ENCODE data around the gene PROSER1. TPM values are rescaled to one million over a fixed set of nuclear protein-coding genes. Genes with fewer than 3 reads are reported as not detected.

The PROSER1 gene
- total and polyA plus RNA-seq, 10 donors: 12.8 to 52.2 (median 35.4) TPM

GRCh38 chr13:39023316-39023715 lies 14.6 kb downstream of the PROSER1 start:
- H3K9me3 ChIP-seq: no peaks in the 10 kb centered on the region
- DNase-seq: no peak
- H3K27ac ChIP-seq: no peak overlapping the region
- TF ChIP-seq POLR2AphosphoS5 (IDR thresholded peaks at IDR 0.05) (no peak), POLR2A (IDR thresholded peaks at IDR 0.05) (no peak)
- TF ChIP-seq, protein P1, sequence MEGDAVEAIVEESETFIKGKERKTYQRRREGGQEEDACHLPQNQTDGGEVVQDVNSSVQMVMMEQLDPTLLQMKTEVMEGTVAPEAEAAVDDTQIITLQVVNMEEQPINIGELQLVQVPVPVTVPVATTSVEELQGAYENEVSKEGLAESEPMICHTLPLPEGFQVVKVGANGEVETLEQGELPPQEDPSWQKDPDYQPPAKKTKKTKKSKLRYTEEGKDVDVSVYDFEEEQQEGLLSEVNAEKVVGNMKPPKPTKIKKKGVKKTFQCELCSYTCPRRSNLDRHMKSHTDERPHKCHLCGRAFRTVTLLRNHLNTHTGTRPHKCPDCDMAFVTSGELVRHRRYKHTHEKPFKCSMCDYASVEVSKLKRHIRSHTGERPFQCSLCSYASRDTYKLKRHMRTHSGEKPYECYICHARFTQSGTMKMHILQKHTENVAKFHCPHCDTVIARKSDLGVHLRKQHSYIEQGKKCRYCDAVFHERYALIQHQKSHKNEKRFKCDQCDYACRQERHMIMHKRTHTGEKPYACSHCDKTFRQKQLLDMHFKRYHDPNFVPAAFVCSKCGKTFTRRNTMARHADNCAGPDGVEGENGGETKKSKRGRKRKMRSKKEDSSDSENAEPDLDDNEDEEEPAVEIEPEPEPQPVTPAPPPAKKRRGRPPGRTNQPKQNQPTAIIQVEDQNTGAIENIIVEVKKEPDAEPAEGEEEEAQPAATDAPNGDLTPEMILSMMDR (IDR thresholded peaks at IDR 0.05 in 8 of 11, conservative IDR thresholded peaks at IDR 0.05 in 3 of 11): no peak
- no peak overlapping the region for H3K4me3 ChIP-seq
- H3K4me1 ChIP-seq: no peaks in the 10 kb centered on the region
- H3K27me3 ChIP-seq (replicated peaks in 1 of 7): no peaks in the 10 kb centered on the region
- intact Hi-C loops (cut with DNase I; ENCODE audit: low total_unique reads): no loop called here
- 84 to 96% (median 92%) methylated on average over 2 of the region's 2 CpGs for WGBS, 5 donors
- peaks cover 0 to 100% (median 76%) of the 10 kb centered on the region in 6 donors for H3K36me3 ChIP-seq

DNA sequence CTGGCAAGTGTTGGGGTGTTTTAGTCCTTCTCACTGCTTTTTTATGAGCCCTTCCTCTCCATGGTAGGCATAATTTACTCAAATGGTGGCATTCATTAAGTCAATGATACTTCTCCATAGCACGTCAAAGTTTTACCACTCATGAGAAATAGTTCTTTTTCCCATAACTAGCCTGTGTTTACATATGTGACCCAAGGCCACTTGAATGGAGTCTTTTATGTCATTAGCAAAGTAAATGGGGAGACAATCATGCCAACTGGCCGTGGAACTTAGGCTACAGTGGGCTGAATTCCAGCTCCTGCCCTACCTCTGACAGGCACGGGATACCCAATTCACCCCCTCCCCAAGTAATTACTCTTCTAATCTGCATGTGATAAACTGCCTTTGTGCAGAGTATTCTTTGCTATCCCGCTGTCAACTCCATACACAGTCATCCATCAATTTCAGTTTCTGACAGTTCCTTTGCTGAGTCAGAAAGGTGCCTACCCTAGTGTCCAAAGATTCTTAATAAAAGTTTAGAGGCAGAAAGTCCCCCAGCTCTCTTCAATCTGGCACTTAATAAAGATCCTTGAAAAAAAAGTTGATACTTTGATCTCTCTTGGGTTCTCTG lies 16.9 kb downstream of the PROSER1 start:
- TF ChIP-seq POLR2AphosphoS5 (IDR thresholded peaks at IDR 0.05) (no peak), POLR2A (IDR thresholded peaks at IDR 0.05) (no peak)
- TF ChIP-seq, protein P1 (IDR thresholded peaks at IDR 0.05 in 8 of 11, conservative IDR thresholded peaks at IDR 0.05 in 3 of 11): no peak

DNA sequence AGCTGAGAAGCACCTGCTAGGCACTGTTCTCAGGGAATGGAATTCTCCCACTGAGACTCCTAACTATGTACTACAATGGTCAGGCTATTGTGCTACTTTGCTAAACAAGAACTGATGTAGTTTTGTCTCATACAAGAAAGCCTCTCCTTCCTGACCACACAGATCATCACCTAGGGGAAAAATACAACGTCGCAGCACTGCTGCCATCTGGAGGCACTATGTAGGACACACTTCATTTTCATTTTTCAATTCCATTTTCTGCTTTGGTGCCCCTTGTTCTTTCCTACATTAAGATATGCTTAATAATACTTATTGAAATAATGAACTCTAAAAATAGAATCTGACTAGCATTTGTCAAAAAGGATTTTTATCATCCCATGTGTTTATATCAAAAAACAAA lies 21.1 kb downstream of the PROSER1 start:
- DNase-seq: no peak
- H3K27me3 ChIP-seq (replicated peaks in 1 of 7): no peaks in the 10 kb centered on the region
- no peaks in the 10 kb centered on the region for H3K9me3 ChIP-seq
- no peak overlapping the region for H3K4me3 ChIP-seq
- 10 to 29% (median 16%) methylated on average over 2 of the region's 2 CpGs for WGBS, 5 donors
- TF ChIP-seq POLR2AphosphoS5 (IDR thresholded peaks at IDR 0.05): no peak
- TF ChIP-seq, protein P1 (IDR thresholded peaks at IDR 0.05 in 8 of 11, conservative IDR thresholded peaks at IDR 0.05 in 3 of 11): peak in 2 of 11 experiments; percentile 34 to 37
- peaks cover 6 to 100% (median 76%) of the 10 kb centered on the region in 6 donors for H3K36me3 ChIP-seq
- H3K4me1 ChIP-seq: no peaks in the 10 kb centered on the region
- H3K27ac ChIP-seq: no peak overlapping the region
- intact Hi-C loops (cut with DNase I; ENCODE audit: low total_unique reads): no loop called here

More for the DNA sequence above, 16.9 kb downstream of the PROSER1 start:
- WGBS, 5 donors: 92 to 96% (median 93%) methylated on average over 4 of the region's 4 CpGs
- Histone ChIP-seq H3K27ac (no peak overlapping the region), H3K27me3 (replicated peaks in 1 of 7) (no peaks in the 10 kb centered on the region), H3K4me1 (no peaks in the 10 kb centered on the region), H3K4me3 (no peak overlapping the region), H3K36me3 (peaks cover 0 to 100% (median 72%) of the 10 kb centered on the region in 6 donors), H3K9me3 (no peaks in the 10 kb centered on the region)
- DNase-seq: no peak
- intact Hi-C loops (cut with DNase I; ENCODE audit: low total_unique reads): no loop called here

GRCh38 chr13:39016087-39016486 lies 21.8 kb downstream of the PROSER1 start:
- intact Hi-C loops (cut with DNase I; ENCODE audit: low total_unique reads): no loop called here
- Histone ChIP-seq H3K4me3 (no peak overlapping the region), H3K9me3 (no peaks in the 10 kb centered on the region), H3K27ac (no peak overlapping the region), H3K27me3 (replicated peaks in 1 of 7) (no peaks in the 10 kb centered on the region), H3K36me3 (peaks cover 10 to 100% (median 76%) of the 10 kb centered on the region in 6 donors), H3K4me1 (no peaks in the 10 kb centered on the region)
- DNase-seq: no peak
- TF ChIP-seq, protein P1 (IDR thresholded peaks at IDR 0.05 in 8 of 11, conservative IDR thresholded peaks at IDR 0.05 in 3 of 11): no peak
- no peak for TF ChIP-seq POLR2A (IDR thresholded peaks at IDR 0.05)
- TF ChIP-seq POLR2AphosphoS5 (IDR thresholded peaks at IDR 0.05): no peak
- 60 to 76% (median 66%) methylated on average over 1 of the region's 1 CpG for WGBS, 5 donors

All from spleen (tissue), 11 donors.